ENCODE results near the gene ZNF608. TPM values are rescaled to one million over a fixed set of nuclear protein-coding genes. Genes with fewer than 3 reads are reported as not detected.

ZNF608 gene
- total RNA-seq, 1 donor from 2014 or later: 18.8 TPM

DNA sequence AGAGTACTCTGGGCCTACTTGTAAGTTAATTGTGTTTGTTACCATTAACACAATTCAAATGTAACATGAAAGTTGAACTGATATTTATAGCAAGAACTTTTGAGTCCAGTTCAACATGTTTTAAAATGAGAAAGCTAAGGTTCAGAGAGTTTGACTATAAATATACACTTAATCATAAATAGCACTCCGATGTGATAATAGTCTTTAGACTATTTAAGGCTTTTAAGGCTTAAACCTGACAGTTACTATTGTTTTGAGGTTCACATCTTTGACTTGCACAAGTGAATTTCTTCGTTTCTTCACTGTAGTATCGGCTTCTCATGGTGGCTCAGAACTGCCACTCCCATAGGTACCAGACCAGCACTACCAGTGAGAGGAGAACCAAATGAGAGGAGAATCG is 42.4 kb downstream of the ZNF608 start:
- intact Hi-C loops (cut with DNase I): no loop called here
- DNase-seq (ENCODE audit: low spot score): no peak

DNA sequence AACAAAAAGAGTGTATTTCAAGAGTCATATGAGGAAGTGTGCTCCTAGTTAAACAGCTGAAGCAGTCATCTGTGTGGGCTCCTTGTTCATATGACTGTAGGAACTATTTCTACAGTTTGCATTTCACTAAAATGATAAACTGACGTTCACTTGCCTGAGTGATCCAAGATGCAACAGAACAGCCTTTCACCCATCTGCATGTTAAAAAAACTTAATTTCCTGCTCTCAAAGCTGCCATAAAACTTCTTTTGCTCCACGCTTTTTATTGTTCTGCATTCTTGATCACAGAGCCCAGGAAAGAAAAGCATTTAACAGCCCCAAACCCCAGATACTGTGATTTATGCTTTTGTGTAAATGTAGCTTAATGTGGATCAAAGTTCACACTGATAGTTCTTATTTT is 43.9 kb downstream of the ZNF608 start:
- intact Hi-C loops (cut with DNase I): no loop called here
- DNase-seq (ENCODE audit: low spot score): no peak

DNA sequence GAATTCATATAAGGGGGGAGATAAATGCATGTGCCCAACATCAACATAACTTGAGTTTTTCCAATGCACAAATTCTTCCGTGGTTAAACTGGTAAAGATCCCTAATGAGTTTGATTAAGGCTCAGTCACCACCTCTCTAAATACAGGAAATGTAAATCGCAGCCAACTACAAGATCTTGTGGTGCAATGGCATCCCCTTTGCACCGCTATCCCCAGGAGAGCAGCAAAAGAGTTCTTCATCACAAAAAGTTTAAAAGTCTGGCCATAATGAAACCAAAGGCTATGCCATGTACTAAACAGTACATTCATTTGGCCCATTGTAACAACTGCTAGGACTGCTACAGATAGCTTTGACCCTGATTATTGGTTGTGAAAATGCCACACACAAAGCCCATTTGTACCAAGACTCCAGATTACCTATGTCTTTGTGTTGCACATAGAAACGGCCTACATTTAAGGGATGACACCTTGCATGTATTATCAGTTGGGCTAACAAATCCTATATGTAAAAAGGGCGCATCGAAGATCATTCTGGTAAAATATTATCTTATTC is 44.5 kb downstream of the ZNF608 start:
- intact Hi-C loops (cut with DNase I): no loop called here
- DNase-seq (ENCODE audit: low spot score): no peak

- intact Hi-C loops (cut with DNase I): no loop called here
- DNase-seq (ENCODE audit: low spot score): no peak
These were observed 45.4 kb downstream of the ZNF608 start for GRCh38 chr5:124701016-124701415.

DNA sequence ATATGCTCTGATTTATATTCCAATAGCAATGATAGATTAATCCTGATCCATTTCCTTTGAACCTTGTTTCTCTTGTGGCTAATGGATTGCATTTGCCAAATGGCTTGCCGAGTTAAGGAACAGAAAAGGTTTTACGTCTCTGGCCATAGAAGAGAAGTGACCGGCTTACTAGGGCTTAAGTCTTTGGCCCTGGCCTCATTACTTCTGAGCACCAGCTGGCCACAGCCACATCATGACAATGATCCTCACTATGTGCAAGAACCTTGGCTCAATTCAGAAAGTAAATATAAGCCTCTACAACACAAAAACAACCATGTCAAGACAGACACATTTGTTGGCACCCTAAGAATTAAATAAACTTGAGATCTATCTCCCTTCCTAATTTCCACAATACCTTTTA is 46.1 kb downstream of the ZNF608 start:
- no peak for DNase-seq (ENCODE audit: low spot score)
- intact Hi-C loops (cut with DNase I): no loop called here

- no peak for DNase-seq (ENCODE audit: low spot score)
- intact Hi-C loops (cut with DNase I): loop anchor here (5.0 kb wide), 1 partner anchor 36 kb away; no protein-coding TSS in a partner anchor
These were observed 47.7 kb downstream of the ZNF608 start for GRCh38 chr5:124698770-124699169.

DNA sequence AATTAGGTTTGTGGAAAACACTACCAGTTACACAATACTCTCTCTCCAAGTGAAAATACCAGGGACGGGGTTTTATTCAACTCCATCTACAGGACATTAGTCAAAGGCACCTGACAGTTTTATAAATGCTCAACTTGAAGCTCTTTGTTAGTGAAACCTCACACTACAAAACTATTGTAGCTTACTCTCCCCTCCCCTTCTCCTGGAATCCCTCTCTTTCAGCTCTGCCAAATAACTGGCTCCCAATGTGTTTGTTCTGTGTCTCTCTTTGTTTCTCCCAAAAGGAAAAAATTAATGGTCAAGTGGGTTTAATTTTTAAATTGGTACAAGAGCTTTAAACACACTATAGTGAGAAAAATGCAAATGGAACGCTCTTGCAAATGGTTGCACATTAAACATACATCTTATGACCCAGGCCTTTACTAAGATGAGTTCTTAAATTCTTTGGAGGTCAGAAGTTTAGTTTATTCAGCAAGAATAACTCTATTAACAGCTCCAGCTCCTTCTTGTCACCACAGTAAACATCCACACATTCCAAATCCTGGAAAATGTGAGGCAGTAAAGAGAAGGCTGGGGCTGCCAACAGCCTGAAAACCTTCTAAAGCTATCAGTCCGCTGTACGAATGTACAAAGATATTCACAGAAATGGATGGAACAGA is 48.4 kb downstream of the ZNF608 start:
- DNase-seq (ENCODE audit: low spot score): no peak
- intact Hi-C loops (cut with DNase I): loop anchor here (5.0 kb wide), 1 partner anchor 36 kb away; no protein-coding TSS in a partner anchor

DNA sequence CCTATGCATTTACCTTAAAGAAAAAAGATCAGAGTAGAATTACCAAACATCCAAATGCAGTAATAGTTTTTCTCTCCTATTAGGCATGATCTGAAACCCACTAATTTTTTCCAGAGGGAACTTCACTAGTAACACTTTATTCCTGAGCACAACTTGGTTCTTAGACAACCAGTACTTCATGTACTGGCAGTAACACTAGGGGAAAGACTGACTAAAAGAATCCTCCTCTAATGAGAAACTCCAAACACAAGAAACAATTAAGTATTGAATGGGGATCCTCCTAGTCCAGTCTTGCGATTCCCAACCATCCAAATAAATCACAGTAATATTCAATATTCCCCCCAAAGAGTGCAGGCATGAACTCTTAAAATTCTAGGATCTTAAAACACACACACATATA is 48.9 kb downstream of the ZNF608 start:
- intact Hi-C loops (cut with DNase I): loop anchor here (5.0 kb wide), 1 partner anchor 35 kb away; no protein-coding TSS in a partner anchor

DNA sequence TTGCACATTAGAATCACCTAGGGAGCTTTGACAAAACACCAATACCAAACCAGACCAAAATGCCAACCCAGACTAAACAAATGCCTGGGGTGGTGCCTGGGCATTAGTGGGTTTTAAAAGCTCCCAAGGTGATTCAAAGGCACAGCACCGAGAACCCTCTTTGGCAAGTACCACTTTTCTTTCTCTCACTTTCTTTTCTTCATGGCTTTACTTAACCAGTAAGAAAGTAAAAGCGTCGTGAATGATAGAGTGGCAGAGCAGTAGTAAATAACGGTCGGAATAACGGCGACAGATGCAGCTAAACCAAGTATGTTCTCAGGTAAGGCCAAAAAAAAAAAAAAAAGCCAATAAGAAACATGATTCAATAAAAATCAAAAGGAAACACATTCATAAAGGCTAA is 49.5 kb downstream of the ZNF608 start:
- intact Hi-C loops (cut with DNase I): loop anchor here (5.0 kb wide), 1 partner anchor 35 kb away; no protein-coding TSS in a partner anchor
- DNase-seq (ENCODE audit: low spot score): no peak

More for the DNA sequence above, 48.9 kb downstream of the ZNF608 start:
- DNase-seq (ENCODE audit: low spot score): no peak
